ENCODE data around the gene PSMB5.

Gene PSMB5

GRCh38 chr14:23034498-23035302, at the start of gene PSMB5:
PSMB5 (minus strand) TSS chr14:23034900; CDS start chr14:23034881, 19 bp downstream.
- DNase-seq = peak; percentile 90

- DNase-seq = no peak
Measured at GRCh38 chr14:23080474-23080873, 45.8 kb upstream of the PSMB5 start.

GRCh38 chr14:23079716-23080115, 45.0 kb upstream of the PSMB5 start:
- DNase-seq = no peak

GRCh38 chr14:23078692-23079116, 44.0 kb upstream of the PSMB5 start:
- DNase-seq = no peak

GRCh38 chr14:23077962-23078361, 43.3 kb upstream of the PSMB5 start:
- no peak for DNase-seq

- no peak for DNase-seq
Measured at GRCh38 chr14:23076785-23077408, 42.2 kb upstream of the PSMB5 start.

- DNase-seq = no peak
Measured at GRCh38 chr14:23074906-23075305, 40.2 kb upstream of the PSMB5 start.

- no peak for DNase-seq
Measured at GRCh38 chr14:23071921-23072539, 37.3 kb upstream of the PSMB5 start.

GRCh38 chr14:23071244-23071920, 36.7 kb upstream of the PSMB5 start:
- DNase-seq = peak; percentile 81

GRCh38 chr14:23070262-23071129, 35.8 kb upstream of the PSMB5 start:
- DNase-seq = no peak

- no peak for DNase-seq
Measured at GRCh38 chr14:23069413-23069806, 34.7 kb upstream of the PSMB5 start.

- peak; percentile 67 for DNase-seq
Measured at GRCh38 chr14:23068789-23069412, 34.2 kb upstream of the PSMB5 start.

GRCh38 chr14:23067847-23068788, 33.4 kb upstream of the PSMB5 start:
- no peak for DNase-seq

- DNase-seq = no peak
Measured at GRCh38 chr14:23066855-23067744, 32.4 kb upstream of the PSMB5 start.

- DNase-seq = no peak
Measured at GRCh38 chr14:23066368-23066767, 31.7 kb upstream of the PSMB5 start.

GRCh38 chr14:23063601-23064000, 28.9 kb upstream of the PSMB5 start:
- no peak for DNase-seq

GRCh38 chr14:23062002-23062401, 27.3 kb upstream of the PSMB5 start:
- no peak for DNase-seq

- no peak for DNase-seq
Measured at GRCh38 chr14:23060536-23061260, 26.0 kb upstream of the PSMB5 start.

Measured in activated naive CD4-positive, alpha-beta T cell treated with anti-CD3 and anti-CD28 coated beads, Interleukin-2, amount 50 U/mL, for 16 hours (primary cell).